NCI-H226 (cell line): ENCODE results near the gene KCTD8.
"Not testable (repeated sequence)": the region's sequence is repeated elsewhere in the genome, so short reads cannot be mapped to it uniquely, and the experiment has no call there.

Source experiments
- DNase-seq: peaks from one replicate; pipeline ENCODE4 v3.0.0-alpha.2; 2015

KCTD8 gene

DNA sequence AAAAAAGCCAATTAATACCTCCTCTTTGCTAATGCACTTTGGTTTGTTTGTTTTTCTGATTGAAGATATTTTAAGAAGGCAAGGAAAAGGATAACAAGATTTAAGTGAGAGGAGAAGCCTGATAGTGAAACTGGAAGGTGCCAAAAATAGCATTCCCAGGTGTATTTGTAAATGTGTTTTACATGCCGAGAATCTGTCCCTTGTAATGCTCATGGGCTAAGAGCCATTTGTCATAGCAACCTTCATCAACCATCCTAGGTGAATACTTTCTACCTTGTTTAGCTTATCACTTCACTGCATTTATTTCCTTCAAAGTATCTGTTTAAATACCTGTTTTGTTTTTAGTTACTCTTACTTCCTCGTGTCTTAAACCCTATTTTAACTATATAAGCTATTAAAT is 127.8 kb downstream of the KCTD8 start:
- DNase-seq = no peak

DNA sequence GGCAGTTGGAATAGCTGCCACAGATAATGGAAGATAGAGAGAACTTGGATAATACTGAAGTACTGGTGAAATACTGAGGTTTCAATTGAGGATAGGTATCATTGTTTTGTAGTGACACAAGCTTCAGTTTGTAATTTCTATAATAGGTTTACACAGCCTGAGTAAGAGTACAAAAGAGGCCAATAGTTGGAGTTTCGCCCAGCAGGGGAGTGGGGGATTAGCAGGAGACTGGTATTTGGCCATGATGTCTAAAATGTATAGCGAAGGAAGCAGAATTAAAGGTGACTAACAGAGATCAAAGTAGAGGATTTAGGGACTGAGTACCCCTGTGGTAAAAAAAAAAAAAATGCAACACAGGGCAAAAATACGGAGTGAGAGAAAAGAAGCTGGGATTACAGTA is 129.5 kb downstream of the KCTD8 start:
- DNase-seq = no peak

DNA sequence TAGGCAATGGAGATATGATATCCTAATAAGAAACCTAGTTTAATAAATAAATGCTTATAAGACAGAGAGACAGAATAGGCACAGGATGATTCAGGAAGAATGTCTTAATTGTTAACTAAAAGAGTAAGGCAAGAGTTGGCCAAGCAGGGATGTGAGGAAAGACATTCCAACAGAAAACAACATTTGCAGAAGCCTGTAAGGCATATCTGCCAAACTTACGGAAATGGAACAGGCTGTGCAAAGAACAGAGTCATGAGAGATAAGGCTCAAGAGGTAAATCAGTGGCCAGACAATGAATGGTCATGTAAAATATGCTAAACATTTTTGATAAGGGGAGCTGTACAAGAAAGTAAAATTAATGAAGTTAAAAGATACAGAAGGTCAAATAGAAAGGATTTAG is 134.9 kb downstream of the KCTD8 start:
- peak; percentile 88 for DNase-seq

DNA sequence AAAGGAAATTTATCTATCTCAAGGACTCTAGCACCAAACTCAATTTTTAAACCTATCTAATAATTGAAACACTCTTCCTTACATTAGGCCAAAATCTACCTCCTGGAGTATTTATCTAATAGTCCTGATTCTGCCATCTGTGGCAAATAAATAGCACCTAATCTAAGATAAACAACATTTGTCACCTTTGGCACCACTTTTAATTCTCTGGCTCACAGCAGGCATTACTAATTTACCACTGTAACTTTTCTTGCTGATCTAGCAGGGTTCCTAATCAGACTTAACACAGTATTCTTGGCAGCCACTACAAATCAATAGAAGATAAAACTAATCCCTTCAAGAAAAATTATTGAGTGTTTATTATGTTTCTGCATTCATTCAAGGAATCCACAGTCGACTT is 161.1 kb downstream of the KCTD8 start:
- DNase-seq = no peak

DNA sequence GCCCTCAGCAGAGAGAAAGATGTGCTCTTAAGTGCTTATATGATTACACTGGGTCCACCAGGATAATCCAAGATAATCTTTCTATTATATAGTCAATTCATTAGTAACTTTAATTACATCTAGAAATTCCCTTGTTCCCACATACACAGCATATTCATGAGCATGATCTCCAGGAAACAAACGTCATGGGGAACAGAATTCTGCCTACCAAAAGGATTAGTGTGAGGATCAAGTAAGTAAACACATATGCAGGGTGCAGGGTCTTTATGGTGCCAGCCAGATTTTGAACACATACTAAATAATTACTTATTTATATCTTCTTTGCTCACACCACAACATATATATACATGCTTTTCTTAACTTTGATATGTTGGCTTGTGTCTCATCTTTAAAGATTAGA is 169.1 kb downstream of the KCTD8 start:
- no peak for DNase-seq

DNA sequence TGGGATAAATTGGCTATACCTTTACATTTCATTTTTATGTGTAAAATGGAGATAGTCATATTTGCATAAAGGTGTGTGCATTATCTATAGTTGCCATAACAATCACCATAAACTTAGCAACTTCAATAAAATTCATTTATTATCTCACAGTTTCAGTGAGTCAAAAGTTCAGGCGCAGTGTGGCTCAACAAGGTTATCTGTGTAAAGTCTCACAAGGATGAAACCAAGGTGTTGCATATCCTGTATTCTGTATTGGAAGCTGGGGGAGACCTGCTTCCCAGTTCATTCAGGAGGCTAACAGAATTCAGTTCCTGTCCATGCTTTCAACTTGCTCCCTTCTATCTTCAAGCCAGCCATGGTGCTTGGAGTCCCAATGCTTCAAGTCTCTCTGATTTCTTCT is 169.5 kb downstream of the KCTD8 start:
- no peak for DNase-seq

DNA sequence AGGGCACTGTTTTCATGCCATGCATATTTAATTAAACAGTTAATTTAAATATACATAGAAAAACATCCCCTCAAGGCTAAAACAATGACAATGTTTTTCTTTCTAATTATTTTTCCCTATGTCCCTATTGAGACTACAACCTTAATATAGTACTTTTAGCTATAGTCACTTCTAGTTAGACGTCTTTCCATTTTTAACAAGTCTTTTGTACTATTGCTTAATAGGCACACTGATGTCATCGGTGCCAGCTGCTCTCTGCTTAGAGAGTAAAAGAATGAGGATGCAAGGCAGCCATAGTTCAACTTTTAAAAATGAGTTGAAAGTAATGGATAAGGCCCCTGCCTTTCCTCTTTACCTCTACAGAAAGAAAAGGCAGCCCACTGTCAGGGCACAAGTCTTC is 191.1 kb downstream of the KCTD8 start:
- DNase-seq = no peak

DNA sequence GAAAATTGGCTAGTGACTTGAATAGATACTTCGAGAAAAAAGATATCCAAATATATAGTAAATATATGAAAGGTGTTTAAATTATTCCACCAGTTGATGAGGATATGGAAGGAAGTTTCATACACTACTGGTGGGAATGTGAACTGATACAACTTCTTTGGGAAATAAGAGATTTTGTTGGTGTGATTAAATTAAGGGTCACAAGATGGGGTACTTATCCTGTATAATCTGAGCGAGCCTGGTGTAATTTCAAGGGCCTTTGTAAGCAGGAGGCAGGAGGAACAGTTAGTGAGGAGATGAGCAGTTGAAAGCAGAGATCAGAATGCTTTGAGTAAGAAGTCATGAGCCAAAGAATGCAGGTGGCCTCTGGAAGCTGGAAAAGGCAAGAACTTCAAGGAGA is 192.2 kb downstream of the KCTD8 start:
- peak; percentile 1 for DNase-seq

DNA sequence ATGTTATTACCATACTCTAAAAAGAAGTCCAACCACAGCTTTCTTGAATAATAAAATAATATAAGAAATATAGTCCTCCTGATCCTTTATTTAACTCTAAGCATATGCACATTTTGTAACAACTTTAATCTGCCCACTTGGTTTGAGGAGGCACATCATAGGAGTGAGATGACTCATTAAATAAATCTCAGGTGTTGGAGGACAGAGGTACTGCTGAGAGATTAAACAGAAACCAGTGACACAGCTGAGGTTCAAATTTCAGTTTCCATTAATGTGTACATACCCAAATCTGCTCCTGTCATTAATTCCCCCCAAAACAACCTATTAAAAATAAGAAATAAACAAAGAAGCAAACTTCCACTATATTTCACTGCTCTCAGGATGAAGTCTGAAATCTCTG is 211.0 kb downstream of the KCTD8 start:
- DNase-seq = no peak

DNA sequence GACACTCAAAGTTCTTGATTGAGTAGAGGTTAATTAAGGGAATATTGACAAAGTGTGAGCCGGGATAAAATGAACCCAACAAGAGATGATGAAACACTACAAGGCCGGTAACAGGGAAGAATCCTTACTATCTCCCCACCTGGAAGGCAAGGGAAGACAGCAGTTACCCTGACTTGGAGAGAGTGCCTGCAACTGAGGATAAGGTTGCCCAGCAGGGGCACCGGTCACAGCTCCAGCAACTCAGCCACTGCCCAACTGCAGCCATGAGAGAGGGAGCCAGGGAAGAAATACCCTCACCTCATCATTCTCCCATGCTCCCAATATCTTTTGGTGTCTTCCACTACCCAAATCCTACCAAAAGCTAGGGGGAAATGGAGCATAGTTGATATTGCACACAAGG is 212.7 kb downstream of the KCTD8 start:
- no peak for DNase-seq

DNA sequence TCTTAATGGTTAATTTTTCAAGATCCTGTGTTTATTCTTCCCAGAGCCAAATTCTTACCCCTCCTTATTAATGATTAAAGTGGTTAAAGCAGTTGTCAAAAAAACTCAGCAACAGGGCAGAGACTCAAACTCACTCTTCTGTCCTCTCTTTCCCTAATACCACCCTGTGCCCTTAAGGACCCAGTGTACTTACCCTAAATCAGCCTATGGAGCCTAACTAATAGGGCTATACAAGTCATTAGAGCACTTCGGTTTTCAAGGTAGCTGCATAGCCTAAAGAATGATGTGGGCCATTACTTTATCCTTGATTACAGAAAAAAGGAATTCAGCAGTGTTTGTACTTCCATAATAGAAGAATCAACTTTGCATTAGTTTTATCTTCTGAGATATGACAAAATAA is 216.3 kb downstream of the KCTD8 start:
- no peak for DNase-seq

DNA sequence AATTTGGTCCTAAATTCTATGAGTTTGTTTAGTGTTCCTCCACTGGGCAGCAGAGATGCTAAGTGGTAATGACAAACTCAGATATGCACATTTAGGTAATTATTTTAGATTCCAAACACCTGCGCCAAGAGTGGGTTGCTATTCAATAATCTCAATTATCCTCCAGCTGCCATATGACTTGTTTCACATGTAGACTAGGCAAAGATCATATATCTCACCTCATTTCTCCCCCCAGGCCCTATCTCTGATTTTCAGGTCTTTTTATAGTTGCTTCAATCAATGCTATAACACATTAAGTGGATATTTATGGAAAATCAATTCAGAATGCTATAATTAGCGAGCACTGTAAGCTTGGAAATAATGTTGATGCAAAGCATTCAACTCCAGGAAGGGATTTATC is 217.6 kb downstream of the KCTD8 start:
- no peak for DNase-seq

DNA sequence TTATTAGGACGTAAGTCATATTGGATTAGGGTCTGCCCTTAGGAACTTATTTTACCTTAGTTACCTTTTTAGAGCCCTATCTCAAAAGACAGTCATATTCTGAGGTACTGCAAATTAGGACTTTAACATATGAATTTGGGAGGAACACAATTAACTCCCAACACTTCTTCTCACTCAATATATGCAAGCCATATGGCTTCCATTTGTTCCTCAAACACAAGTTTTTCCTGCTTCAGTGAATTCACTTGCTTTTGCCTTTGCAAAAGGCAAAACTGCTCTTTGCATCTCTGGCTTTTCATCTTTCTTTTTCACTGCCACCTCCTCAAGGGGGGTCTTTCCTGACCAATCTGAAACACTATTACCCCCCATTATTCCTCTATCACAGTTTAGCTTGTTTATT is 220.3 kb downstream of the KCTD8 start:
- DNase-seq = no peak

DNA sequence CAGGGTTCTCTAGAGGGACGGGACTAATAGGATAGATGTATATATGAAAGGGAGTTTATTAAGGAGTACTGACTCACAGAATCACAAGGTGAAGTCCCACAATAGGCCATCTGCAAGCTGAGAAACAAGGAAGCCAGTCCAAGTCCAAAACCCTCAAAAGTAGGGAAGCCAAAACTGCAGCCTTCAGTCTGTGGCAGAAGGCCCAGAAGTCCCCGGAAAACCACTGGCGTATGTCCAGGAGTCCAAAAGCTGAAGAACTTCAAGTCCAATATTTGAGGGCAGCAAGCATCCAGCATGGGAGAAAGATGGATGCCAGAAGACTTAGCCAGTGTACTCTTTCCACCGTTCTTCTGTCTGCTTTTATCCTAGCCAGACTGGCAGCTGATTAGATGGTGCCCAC is 227.2 kb downstream of the KCTD8 start:
- DNase-seq = no peak

DNA sequence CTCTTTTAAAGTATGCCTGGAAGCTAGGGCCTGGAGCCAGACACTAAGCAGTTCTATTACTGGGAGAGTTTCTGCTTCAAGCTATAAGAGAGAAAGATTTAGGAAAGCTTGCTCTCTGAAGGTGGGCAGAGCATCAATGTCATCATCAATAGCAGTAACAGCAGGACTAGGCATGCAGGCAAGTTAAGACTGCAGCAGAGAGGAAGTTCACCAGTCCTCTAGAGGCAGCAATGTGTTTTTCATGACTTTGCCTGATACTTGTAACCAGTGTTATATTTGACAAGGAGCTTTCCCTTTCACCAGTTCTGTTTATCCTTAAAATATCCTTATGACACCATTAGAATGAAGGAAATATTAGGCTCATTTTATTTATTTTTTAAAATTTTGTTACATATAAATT is 237.9 kb downstream of the KCTD8 start:
- no peak for DNase-seq

DNA sequence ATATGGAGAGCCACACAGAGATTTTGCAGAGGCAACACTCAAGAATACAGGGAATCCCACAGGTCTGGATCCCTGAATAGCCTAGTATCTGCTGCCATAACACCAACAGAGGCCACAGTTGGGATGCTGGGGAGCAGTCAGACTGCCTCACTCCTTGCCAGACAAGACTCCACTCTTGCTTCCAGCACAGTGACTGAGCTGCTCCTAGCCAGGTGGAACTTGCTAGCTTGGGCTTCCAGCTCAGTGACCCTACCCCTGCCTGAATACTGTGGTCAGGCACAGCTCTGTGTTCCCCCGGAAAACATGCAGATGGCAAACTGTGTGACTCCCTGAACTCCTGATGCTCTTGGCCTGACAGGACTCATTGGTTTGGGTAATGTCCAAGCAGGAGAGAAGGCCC is 251.8 kb downstream of the KCTD8 start:
- DNase-seq = no peak

DNA sequence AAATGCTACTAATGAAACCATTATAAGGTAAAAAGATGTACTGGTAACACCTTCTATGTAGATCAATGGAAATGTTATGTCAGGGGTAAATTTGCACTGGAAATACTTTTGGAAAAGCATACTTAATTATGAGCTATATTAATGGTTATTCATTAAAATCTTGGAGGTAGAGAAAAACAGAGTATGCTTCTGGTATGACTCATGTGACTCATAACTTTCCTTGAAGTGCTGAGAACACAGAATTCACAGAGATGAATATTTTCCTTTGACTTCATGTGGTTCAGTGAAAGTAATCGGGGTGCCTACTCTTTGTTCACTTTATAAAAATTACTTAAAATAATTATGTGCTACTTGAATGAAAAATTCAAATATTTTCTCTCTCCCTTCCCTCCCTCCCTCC is 254.2 kb downstream of the KCTD8 start:
- peak; percentile 14 for DNase-seq

DNA sequence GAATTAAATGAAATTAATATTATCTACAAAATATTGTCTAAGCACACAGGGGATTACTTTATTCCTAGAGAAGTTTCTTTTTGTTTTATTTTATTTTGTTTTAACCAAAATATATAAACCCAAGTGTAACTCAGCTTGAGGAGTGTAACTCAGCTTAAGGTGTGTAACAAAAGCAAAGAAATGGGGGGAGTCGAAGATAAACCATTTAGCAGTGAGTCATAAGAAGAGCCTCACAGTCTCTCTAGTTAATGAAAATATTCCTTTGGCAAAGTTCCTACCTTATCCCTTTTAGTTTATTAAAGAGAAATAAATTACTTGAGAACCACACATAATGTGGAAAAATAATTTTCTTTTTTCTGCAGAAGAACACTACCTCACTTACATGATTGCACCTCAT is 261.8 kb downstream of the KCTD8 start:
- DNase-seq = peak; percentile 12

DNA sequence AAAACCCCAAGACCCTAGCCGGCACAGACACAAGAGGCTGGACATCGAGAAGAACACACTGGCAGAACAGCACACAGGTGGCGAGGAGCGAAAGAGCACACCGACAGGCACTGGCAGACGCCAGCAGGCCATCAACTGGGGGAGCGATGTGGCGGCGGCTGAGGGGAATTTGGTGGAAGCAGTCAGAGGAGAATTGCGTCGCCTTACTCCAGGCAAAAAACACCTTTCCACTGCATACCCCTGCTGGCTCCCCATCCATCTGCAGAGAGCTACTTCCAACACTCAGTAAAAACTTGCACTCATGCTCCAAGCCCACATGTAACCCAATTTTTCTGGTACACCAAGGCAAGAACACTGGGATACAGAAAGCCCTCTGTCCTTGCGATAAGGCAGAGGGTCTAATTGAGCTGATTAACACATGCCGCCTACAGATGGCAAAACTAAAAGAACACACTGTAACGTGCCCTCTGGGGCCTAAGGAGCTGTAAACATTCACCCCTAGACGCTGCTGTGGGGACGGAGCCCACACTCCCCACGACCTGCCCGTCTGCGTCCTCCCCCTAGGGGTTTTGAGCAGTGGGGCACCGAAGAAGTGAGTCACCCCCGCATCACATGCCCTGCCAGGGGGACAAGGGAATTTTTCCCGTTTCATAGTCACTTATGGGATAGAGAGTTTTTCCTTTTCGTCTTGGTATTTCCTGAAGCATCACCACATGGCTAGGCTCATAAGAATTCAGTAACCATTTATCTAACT is 262.3 kb downstream of the KCTD8 start:
- DNase-seq = no peak

DNA sequence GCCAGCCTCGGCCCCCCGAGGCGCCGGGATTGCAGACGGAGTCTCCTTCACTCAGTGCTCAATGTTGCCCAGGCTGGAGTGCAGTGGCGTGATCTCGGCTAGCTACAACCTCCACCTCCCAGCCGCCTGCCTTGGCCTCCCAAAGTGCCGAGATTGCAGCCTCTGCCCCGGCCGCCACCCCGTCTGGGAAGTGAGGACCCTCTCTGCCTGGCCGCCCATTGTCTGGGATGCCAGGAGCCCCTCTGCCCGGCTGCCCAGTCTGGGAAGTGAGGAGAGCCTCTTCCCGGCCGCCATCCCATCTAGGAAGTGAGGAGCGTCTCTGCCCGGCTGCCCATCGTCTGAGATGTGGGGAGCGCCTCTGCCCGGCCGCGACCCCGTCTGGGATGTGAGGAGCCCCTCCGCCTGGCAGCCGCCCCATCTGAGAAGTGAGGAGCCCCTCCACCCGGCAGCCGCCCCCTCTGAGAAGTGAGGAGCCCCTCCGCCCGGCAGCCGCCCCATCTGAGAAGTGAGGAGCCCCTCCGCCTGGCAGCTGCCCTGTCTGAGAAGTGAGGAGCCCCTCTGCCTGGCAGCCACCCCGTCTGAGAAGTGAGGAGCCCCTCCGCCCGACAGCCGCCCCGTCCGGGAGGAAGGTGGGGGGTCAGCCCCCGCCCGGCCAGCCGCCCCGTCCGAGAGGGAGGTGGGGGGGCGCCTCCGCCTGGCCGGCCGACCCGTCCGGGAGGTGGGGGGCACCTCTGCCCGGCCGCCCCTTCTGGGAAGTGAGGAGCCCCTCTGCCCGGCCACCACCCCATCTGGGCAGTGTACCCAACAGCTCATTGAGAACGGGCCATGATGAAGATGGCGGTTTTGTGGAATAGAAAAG is 266.9 kb downstream of the KCTD8 start:
- DNase-seq = not testable (repeated sequence)

DNA sequence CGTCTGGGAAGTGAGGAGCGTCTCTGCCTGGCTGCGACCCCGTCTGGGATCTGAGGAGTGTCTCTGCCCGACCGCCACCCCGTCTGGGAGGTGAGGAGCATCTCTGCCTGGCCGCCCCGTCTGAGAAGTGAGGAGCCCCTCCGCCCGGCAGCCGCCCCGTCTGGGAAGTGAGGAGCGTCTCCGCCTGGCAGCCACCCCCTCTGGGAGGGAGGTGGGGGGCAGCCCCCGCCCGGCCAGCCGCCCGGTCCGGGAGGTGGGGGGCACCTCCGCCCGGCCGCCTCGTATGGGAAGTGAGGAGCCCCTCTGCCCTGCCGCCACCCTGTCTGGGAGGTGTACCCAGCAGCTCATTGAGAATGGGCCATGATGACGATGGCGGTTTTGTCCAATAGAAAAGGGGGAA is 280.8 kb downstream of the KCTD8 start:
- not testable (repeated sequence) for DNase-seq

DNA sequence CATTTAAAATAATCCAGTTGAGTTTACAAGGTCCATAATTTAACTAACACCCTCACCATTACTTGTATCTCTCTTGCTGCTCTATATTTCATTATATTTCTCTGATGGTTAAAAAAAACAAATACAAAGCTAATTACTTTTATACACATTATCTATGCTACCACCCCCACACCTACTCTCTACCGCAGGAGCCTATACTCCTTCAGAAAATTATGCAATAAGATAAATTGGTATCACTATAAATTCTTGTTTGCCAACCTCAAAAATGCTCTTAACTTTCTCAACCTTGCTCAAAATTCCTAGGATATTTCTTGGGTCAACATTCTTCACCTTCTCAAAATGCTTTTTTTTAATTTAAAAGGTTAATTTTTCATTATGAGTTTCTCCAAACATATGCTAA is 282.7 kb downstream of the KCTD8 start:
- DNase-seq = peak; percentile 58

DNA sequence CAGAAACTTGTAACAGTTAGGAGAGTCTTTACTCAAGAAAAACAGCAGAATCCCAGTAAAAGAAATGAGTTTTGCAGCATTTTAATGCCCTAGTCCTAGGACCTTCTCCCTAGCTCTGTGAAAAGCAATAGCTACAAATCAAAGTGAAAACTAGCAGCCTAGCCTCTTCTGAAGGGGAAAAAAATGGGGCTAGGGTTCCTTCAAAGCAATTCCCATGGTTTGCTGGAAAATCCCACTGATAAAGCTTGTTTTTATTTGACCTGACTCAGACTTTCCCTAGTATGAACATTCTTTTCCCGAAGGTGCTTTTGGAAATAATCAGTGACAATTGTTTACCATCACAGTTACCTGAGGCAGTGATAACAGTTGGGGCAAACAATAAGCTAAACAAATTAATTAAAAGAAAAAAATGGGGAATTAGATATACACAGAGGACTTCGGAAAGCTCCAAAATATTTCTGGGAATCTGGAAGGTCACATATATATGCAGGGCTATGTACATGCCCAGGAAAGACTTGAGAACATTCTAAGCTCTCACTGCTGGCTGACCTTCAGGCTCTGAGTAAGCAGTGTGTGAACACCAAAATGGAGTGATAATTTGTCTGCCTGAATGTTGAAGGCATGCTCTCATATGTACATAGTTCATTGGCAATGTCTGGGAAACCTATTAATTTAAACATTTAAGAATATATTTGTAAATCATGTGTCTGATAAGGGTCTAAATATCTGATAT is 285.9 kb downstream of the KCTD8 start:
- peak; percentile 58 for DNase-seq

DNA sequence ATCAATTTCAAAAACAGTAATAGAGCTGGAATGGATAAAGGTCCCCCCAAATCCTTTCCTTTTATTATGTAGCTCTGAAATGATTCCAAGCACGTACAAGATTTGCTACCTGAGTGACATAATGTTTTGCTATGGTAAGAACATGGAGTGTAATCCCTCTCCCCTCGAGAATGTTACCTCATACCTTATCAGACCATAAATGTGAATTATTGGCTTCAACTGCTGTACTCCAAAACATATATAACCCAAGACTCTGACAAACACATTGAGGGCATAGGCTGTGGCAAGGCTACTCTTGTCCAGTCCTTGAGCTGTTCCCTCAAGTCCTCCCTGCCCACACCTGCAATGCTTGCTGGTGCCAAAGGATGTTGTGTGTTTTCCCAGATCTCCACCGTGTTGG is 286.9 kb downstream of the KCTD8 start:
- DNase-seq = no peak
